Measurements from ENCODE around the gene OR6J1.

The OR6J1 gene

GRCh38 chr14:22656226-22656625 is 12.1 kb upstream of the OR6J1 start (continued):
- no peak for TF ChIP-seq ZNF362 (tag by site-specific recombination; IDR thresholded peaks at IDR 0.05)
- no peak for TF ChIP-seq INSM2 (tag by site-specific recombination; IDR thresholded peaks at IDR 0.05)
- TF ChIP-seq ZNF138 (tag by site-specific recombination; IDR thresholded peaks at IDR 0.05; ENCODE audit: borderline replicate concordance) = no peak

GRCh38 chr14:22653012-22653621 is 9.0 kb upstream of the OR6J1 start:
- Histone ChIP-seq H3K27ac (ENCODE audit: extremely low read depth, low read depth, low read length) (no peak overlapping the region), H3K4me1 (ENCODE audit: control insufficient read depth, insufficient read depth, low read length) (peaks cover 5% of the 10 kb centered on the region; the same call in 1 of the 2 replicates), H3K36me3 (ENCODE audit: control insufficient read depth in 2 of 2, insufficient read depth in 1 of 2, low read length in 2 of 2) (no peaks in the 10 kb centered on the region), H3K9me3 (ENCODE audit: control insufficient read depth, insufficient read depth, low read depth, low read length) (no peaks in the 10 kb centered on the region), H3K4me3 (ENCODE audit: low read depth, low read length) (no peak overlapping the region)
- ChIA-PET POLR2A (interaction anchor here (0.6 to 1.5 kb wide), 3 partner anchors 64 to 171 kb away, joined by 3 to 4 read pairs (median 3); partner anchors contain the start of genes DAD1 and OXA1L), CTCF (interaction anchor here (0.6 to 4.9 kb wide), 30 partner anchors 9 to 267 kb away, joined by 3 to 91 read pairs (median 5); partner anchors contain the start of genes ABHD4, DAD1, OR6J1 and OXA1L)
- TF ChIP-seq ZNF639 (tag by site-specific recombination; IDR thresholded peaks at IDR 0.05) = no peak
- TF ChIP-seq ZSCAN4 (tag by site-specific recombination; IDR thresholded peaks at IDR 0.05) = no peak
- TF ChIP-seq ZNF2 (tag by site-specific recombination; IDR thresholded peaks at IDR 0.05) = 0 out of 2 replicates have a peak, but pooled peaks have one; percentile 28
- TF ChIP-seq PBX3 (CRISPR knock-in tag; IDR thresholded peaks at IDR 0.05) = no peak
- TF ChIP-seq ZNF76 (tag by site-specific recombination; IDR thresholded peaks at IDR 0.05; ENCODE audit: borderline replicate concordance, low read depth) = no peak; the same call in 1 of the 2 replicates
- peak; percentile 81 for TF ChIP-seq PRDM10 (tag by site-specific recombination; IDR thresholded peaks at IDR 0.05)
- TF ChIP-seq ZNF513 (tag by site-specific recombination; IDR thresholded peaks at IDR 0.05) = peak; percentile 44; the same call in 1 of the 2 replicates
- TF ChIP-seq RBAK (tag by site-specific recombination; IDR thresholded peaks at IDR 0.05) = no peak
- no peak for TF ChIP-seq ZNF202 (tag by site-specific recombination; IDR thresholded peaks at IDR 0.05; ENCODE audit: borderline replicate concordance)
- TF ChIP-seq CTCF (tag by site-specific recombination; IDR thresholded peaks at IDR 0.05) = peak; percentile 58
- peak; percentile 58 for TF ChIP-seq ZNF654 (tag by site-specific recombination; IDR thresholded peaks at IDR 0.05; ENCODE audit: low read depth)
- 0 out of 2 replicates have a peak, but pooled peaks have one; percentile 20 for TF ChIP-seq ZNF692 (tag by site-specific recombination; IDR thresholded peaks at IDR 0.05)
- TF ChIP-seq GLI2 (tag by site-specific recombination; IDR thresholded peaks at IDR 0.05; ENCODE audit: borderline replicate concordance, low read depth) = no peak
- peak; percentile 92 for TF ChIP-seq GLIS1 (tag by site-specific recombination; IDR thresholded peaks at IDR 0.05)
- no peak for TF ChIP-seq SP2 (tag by site-specific recombination; IDR thresholded peaks at IDR 0.05)
- peak; percentile 82 for TF ChIP-seq IKZF3 (tag by site-specific recombination; IDR thresholded peaks at IDR 0.05)
